HG03064 (cell line): ENCODE data around the gene KCNN4.
"Not testable (repeated sequence)": the region's sequence is repeated elsewhere in the genome, so short reads cannot be mapped to it uniquely, and the experiment has no call there.

Source experiments
- ATAC-seq: cut with Tn5 transposase; IDR thresholded peaks from one replicate; pipeline ENCODE4 v1.9.1; 2021; ENCODE audit warnings: low read depth; ENCODE audit not compliant: unreplicated experiment

Gene KCNN4

GRCh38 chr19:43780706-43781525, at the start of gene KCNN4:
Gene KCNN4 (minus strand): TSS chr19:43780973. CDS start chr19:43780861, 112 bp downstream.
- ATAC-seq: no peak

GRCh38 chr19:43826787-43827754, 46.3 kb upstream of the KCNN4 start, which contains the start of gene ZNF283:
Gene ZNF283 (plus strand): TSS chr19:43827321. CDS start chr19:43833505, 6,184 bp downstream.
- ATAC-seq: no peak

GRCh38 chr19:43824572-43824971, 43.8 kb upstream of the KCNN4 start:
- not testable (repeated sequence) for ATAC-seq

- not testable (repeated sequence) for ATAC-seq
These were observed 43.1 kb upstream of the KCNN4 start for GRCh38 chr19:43823856-43824255.

GRCh38 chr19:43820884-43821215, 40.1 kb upstream of the KCNN4 start:
- no peak for ATAC-seq

GRCh38 chr19:43820098-43820883, 39.5 kb upstream of the KCNN4 start:
- no peak for ATAC-seq

GRCh38 chr19:43818500-43818899, 37.7 kb upstream of the KCNN4 start:
- ATAC-seq: no peak

GRCh38 chr19:43817454-43817853, 36.7 kb upstream of the KCNN4 start:
- ATAC-seq: not testable (repeated sequence)

GRCh38 chr19:43814663-43815352, 34.0 kb upstream of the KCNN4 start:
- ATAC-seq: no peak

GRCh38 chr19:43812688-43813087, 31.9 kb upstream of the KCNN4 start:
- ATAC-seq: no peak

GRCh38 chr19:43812259-43812658, 31.5 kb upstream of the KCNN4 start:
- ATAC-seq: no peak

- no peak for ATAC-seq
These were observed 31.1 kb upstream of the KCNN4 start for GRCh38 chr19:43811837-43812236.

GRCh38 chr19:43809762-43810696, 29.3 kb upstream of the KCNN4 start:
- ATAC-seq: no peak

GRCh38 chr19:43807651-43808050, 26.9 kb upstream of the KCNN4 start:
- no peak for ATAC-seq

- ATAC-seq: no peak
These were observed 26.1 kb upstream of the KCNN4 start for GRCh38 chr19:43806848-43807247.

- not testable (repeated sequence) for ATAC-seq
These were observed 25.6 kb upstream of the KCNN4 start for GRCh38 chr19:43806401-43806800.

GRCh38 chr19:43804432-43804831, 23.7 kb upstream of the KCNN4 start:
- ATAC-seq: no peak

GRCh38 chr19:43802216-43802951, 21.6 kb upstream of the KCNN4 start, which contains the start of gene LYPD5:
Gene LYPD5 (minus strand): TSS chr19:43802447. CDS start chr19:43802380, 67 bp downstream.
- no peak for ATAC-seq
